Measurements from ENCODE around the gene PRDM16. TPM values are rescaled to one million over a fixed set of nuclear protein-coding genes. Genes with fewer than 3 reads are reported as not detected.

The PRDM16 gene
- polyA plus RNA-seq, 1 donor (not counting 4 experiments of a cell fraction or from before 2014, with no cell fraction given): 0.05 TPM

- dilution Hi-C loops (cut with MboI; ENCODE audit: extremely low pct_ligation_motif_present, low sequenced_read_pairs): no loop called here
- no peaks in the 10 kb centered on the region for H4K20me1 ChIP-seq (ENCODE audit: control insufficient read depth, extremely low read depth, insufficient read depth, low read length)
- no peaks in the 10 kb centered on the region for H3K79me2 ChIP-seq (ENCODE audit: control insufficient read depth, insufficient read depth, low read length)
- H2AFZ ChIP-seq (ENCODE audit: control insufficient read depth, low read length): no peak overlapping the region
- H3K9me3 ChIP-seq (ENCODE audit: control insufficient read depth, low read depth, low read length): no peaks in the 10 kb centered on the region
- no peaks in the 10 kb centered on the region for H3K9me1 ChIP-seq (ENCODE audit: control insufficient read depth, extremely low read depth, insufficient read depth, low read length)
- DNase-seq (ENCODE audit: low read depth, low spot score): no peak
- FAIRE-seq: no peak
- H3K4me1 ChIP-seq (ENCODE audit: control insufficient read depth, extremely low read depth, insufficient read depth, low read length): no peaks in the 10 kb centered on the region
- no peak overlapping the region for H3K9ac ChIP-seq (ENCODE audit: control insufficient read depth, extremely low read depth, insufficient read depth, low read length)
- H3K4me3 ChIP-seq (ENCODE audit: control insufficient read depth in 2 of 3, extremely low read depth in 1 of 3, insufficient read depth in 2 of 3, low read depth in 1 of 3, low read length in 3 of 3): no peak overlapping the region
- H3K27me3 ChIP-seq (ENCODE audit: control insufficient read depth, extremely low read depth, insufficient read depth, low read length): peaks cover 30% of the 10 kb centered on the region
- TF ChIP-seq CTCF (optimal IDR thresholded peaks at IDR 0.05 in 1 of 3, IDR thresholded peaks at IDR 0.05 in 1 of 3, conservative IDR thresholded peaks at IDR 0.05 in 1 of 3; ENCODE audit: extremely low read depth in 1 of 3, insufficient read depth in 2 of 3, low read length in 3 of 3): no peak
- TF ChIP-seq EZH2 (IDR thresholded peaks at IDR 0.05; ENCODE audit: low read length): no peak
- H3K27ac ChIP-seq (ENCODE audit: control insufficient read depth, insufficient read depth, low read length): no peak overlapping the region
- H3K4me2 ChIP-seq (ENCODE audit: control insufficient read depth, extremely low read depth, insufficient read depth, low read depth, low read length): no peak overlapping the region
- H3K36me3 ChIP-seq (ENCODE audit: control insufficient read depth in 2 of 2, extremely low read depth in 1 of 2, insufficient read depth in 2 of 2, low read length in 2 of 2): no peaks in the 10 kb centered on the region
Measured at GRCh38 chr1:3250624-3251023, 181.6 kb downstream of the PRDM16 start.

- no peak for FAIRE-seq
- no peaks in the 10 kb centered on the region for H3K4me1 ChIP-seq (ENCODE audit: control insufficient read depth, extremely low read depth, insufficient read depth, low read length)
Measured at GRCh38 chr1:3251099-3251806, 182.2 kb downstream of the PRDM16 start.

More at GRCh38 chr1:3251099-3251806, 182.2 kb downstream of the PRDM16 start:
- TF ChIP-seq CTCF (optimal IDR thresholded peaks at IDR 0.05 in 1 of 3, IDR thresholded peaks at IDR 0.05 in 1 of 3, conservative IDR thresholded peaks at IDR 0.05 in 1 of 3; ENCODE audit: extremely low read depth in 1 of 3, insufficient read depth in 2 of 3, low read length in 3 of 3) (no peak), EZH2 (IDR thresholded peaks at IDR 0.05; ENCODE audit: low read length) (no peak)
- Histone ChIP-seq H4K20me1 (ENCODE audit: control insufficient read depth, extremely low read depth, insufficient read depth, low read length) (no peaks in the 10 kb centered on the region), H3K79me2 (ENCODE audit: control insufficient read depth, insufficient read depth, low read length) (no peaks in the 10 kb centered on the region), H3K36me3 (ENCODE audit: control insufficient read depth in 2 of 2, extremely low read depth in 1 of 2, insufficient read depth in 2 of 2, low read length in 2 of 2) (no peaks in the 10 kb centered on the region), H3K9me1 (ENCODE audit: control insufficient read depth, extremely low read depth, insufficient read depth, low read length) (no peaks in the 10 kb centered on the region), H2AFZ (ENCODE audit: control insufficient read depth, low read length) (no peak overlapping the region), H3K4me3 (ENCODE audit: control insufficient read depth in 2 of 3, extremely low read depth in 1 of 3, insufficient read depth in 2 of 3, low read depth in 1 of 3, low read length in 3 of 3) (no peak overlapping the region), H3K27me3 (ENCODE audit: control insufficient read depth, extremely low read depth, insufficient read depth, low read length) (peaks cover 30% of the 10 kb centered on the region), H3K9me3 (ENCODE audit: control insufficient read depth, low read depth, low read length) (no peaks in the 10 kb centered on the region), H3K4me2 (ENCODE audit: control insufficient read depth, extremely low read depth, insufficient read depth, low read depth, low read length) (no peak overlapping the region), H3K9ac (ENCODE audit: control insufficient read depth, extremely low read depth, insufficient read depth, low read length) (no peak overlapping the region), H3K27ac (ENCODE audit: control insufficient read depth, insufficient read depth, low read length) (no peak overlapping the region)
- DNase-seq (ENCODE audit: low read depth, low spot score): no peak
- dilution Hi-C loops (cut with MboI; ENCODE audit: extremely low pct_ligation_motif_present, low sequenced_read_pairs): no loop called here
